IMR-90 (cell line): Measurements from ENCODE around the gene ADAMTS12. TPM values are rescaled to one million over a fixed set of nuclear protein-coding genes. Genes with fewer than 3 reads are reported as not detected.

ENCODE experiments used
- ATAC-seq: fragments of 200-7000 bp; cut with Tn5 transposase; 2 replicates; pipeline ENCODE4 v1.9.1; 2020; ENCODE audit warnings: low read depth, mild to moderate bottlenecking, moderate library complexity
- BruUV-seq: library from RNA; stranded (reverse); fragments of 400-500 nt; replicated peaks from 2 replicates; lab custom pipeline; 2021; lab: Mats Ljungman, UMichigan
- CTCF ChIA-PET: fragments of 300-600 bp; formaldehyde crosslinking; extraction: SDS; loops from one replicate; lab custom pipeline; 2021; ENCODE audit warnings: antibody characterized with exemption; lab: Yijun Ruan, JAX
- POLR2A ChIA-PET: fragments of 300-600 bp; sonication (Branson Sonifier 250); formaldehyde crosslinking; loops from one replicate; lab custom pipeline; 2022; ENCODE audit warnings: antibody characterized with exemption; ENCODE audit not compliant: unreplicated experiment; lab: Charles Lee
- DNase-seq: peaks from one replicate; pipeline ENCODE4 v3.0.0; 2013
- H2AFZ ChIP-seq: replicated peaks from 2 replicates; pipeline ENCODE3; 2013; ENCODE audit warnings: low read length, mild to moderate bottlenecking; ENCODE audit not compliant: poor library complexity
- H2AK5ac ChIP-seq: 2 replicates; pipeline ENCODE4 v1.6.1; 2013; ENCODE audit warnings: low read depth, low read length, inconsistent platforms
- H2AK9ac ChIP-seq: replicated peaks from 2 replicates; pipeline ENCODE3; 2013; ENCODE audit warnings: mild to moderate bottlenecking, low read depth, low read length, moderate library complexity; ENCODE audit not compliant: poor library complexity
- H2BK120ac ChIP-seq: 2 replicates; pipeline ENCODE4 v1.6.1; 2013; ENCODE audit warnings: low read depth, low read length, inconsistent platforms
- H2BK15ac ChIP-seq: 3 replicates; pipeline ENCODE4 v1.6.1; 2013; ENCODE audit warnings: low read depth, low read length, inconsistent platforms
- H2BK20ac ChIP-seq: 2 replicates; pipeline ENCODE4 v1.6.1; 2013; ENCODE audit warnings: low read depth, mild to moderate bottlenecking, inconsistent platforms, low read length, moderate library complexity
- H2BK5ac ChIP-seq: 2 replicates; pipeline ENCODE4 v1.6.1; 2013; ENCODE audit warnings: mild to moderate bottlenecking, low read depth, low read length, inconsistent platforms; ENCODE audit not compliant: poor library complexity, severe bottlenecking
- H3K14ac ChIP-seq: replicated peaks from 2 replicates; pipeline ENCODE4 v1.6.1; 2013; ENCODE audit warnings: low read depth, low read length, inconsistent platforms
- H3K18ac ChIP-seq: 2 replicates; pipeline ENCODE4 v1.6.1; 2013; ENCODE audit warnings: low read depth, low read length, control low read depth
- H3K23ac ChIP-seq: 2 replicates; pipeline ENCODE4 v1.6.1; 2013; ENCODE audit warnings: low read depth, low read length, inconsistent platforms
- H3K27ac ChIP-seq: 2 replicates; pipeline ENCODE4 v1.5.1; 2013; ENCODE audit warnings: mild to moderate bottlenecking, control low read depth, low read length; ENCODE audit not compliant: insufficient read depth
- H3K27me3 ChIP-seq: 2 replicates; pipeline ENCODE4 v1.6.1; 2013; ENCODE audit warnings: low read length; ENCODE audit not compliant: control insufficient read depth, insufficient read depth
- H3K36me3 ChIP-seq: 2 replicates; pipeline ENCODE4 v1.6.1; 2013; ENCODE audit warnings: low read length, mixed read lengths; ENCODE audit not compliant: control insufficient read depth, insufficient read depth
- H3K4ac ChIP-seq: 2 replicates; pipeline ENCODE4 v1.6.1; 2013; ENCODE audit warnings: low read depth, low read length, inconsistent platforms
- H3K4me1 ChIP-seq: 2 replicates; pipeline ENCODE4 v1.6.1; 2013; ENCODE audit warnings: low read length, mixed read lengths; ENCODE audit not compliant: control insufficient read depth, insufficient read depth
- H3K4me2 ChIP-seq: 2 replicates; pipeline ENCODE4 v1.6.1; 2013; ENCODE audit warnings: low read depth, mild to moderate bottlenecking, control low read depth, low read length, moderate library complexity
- H3K4me3 ChIP-seq: 2 replicates; pipeline ENCODE4 v1.5.1; 2013; ENCODE audit warnings: low read depth, mild to moderate bottlenecking, control low read depth, low read length, moderate library complexity; ENCODE audit not compliant: insufficient read depth
- H3K56ac ChIP-seq: 2 replicates; pipeline ENCODE4 v1.6.1; 2013; ENCODE audit warnings: low read length, inconsistent platforms; ENCODE audit not compliant: insufficient read depth; ENCODE audit errors: extremely low read depth
- H3K79me1 ChIP-seq, 2 experiments: 2 replicates each; pipeline ENCODE4 v1.6.1; 2013; ENCODE audit warnings: low read length in 2 of 2, inconsistent platforms in 1 of 2, low read depth in 1 of 2
- H3K9ac ChIP-seq: 2 replicates; pipeline ENCODE4 v1.6.1; 2013; ENCODE audit warnings: low read depth, low read length, control low read depth
- H3K9me1 ChIP-seq: 2 replicates; pipeline ENCODE4 v1.6.1; 2013; ENCODE audit warnings: low read length, inconsistent platforms; ENCODE audit not compliant: insufficient read depth
- H3K9me3 ChIP-seq: 2 replicates; pipeline ENCODE4 v1.6.1; 2013; ENCODE audit warnings: low read length; ENCODE audit not compliant: control insufficient read depth, insufficient read depth
- H4K20me1 ChIP-seq: 2 replicates; pipeline ENCODE4 v1.6.1; 2013; ENCODE audit warnings: low read length, inconsistent platforms; ENCODE audit not compliant: insufficient read depth
- H4K5ac ChIP-seq: 2 replicates; pipeline ENCODE4 v1.6.1; 2013; ENCODE audit warnings: mild to moderate bottlenecking, low read depth, low read length, control low read depth
- H4K8ac ChIP-seq, 2 experiments: 2 replicates each; pipeline ENCODE4 v1.6.1; 2013; ENCODE audit warnings: low read depth in 2 of 2, low read length in 2 of 2, control low read depth in 1 of 2, inconsistent platforms in 1 of 2
- H4K91ac ChIP-seq: 2 replicates; pipeline ENCODE4 v1.6.1; 2013; ENCODE audit warnings: low read depth, low read length, inconsistent platforms; ENCODE audit not compliant: insufficient read depth
- BHLHE40 ChIP-seq: fragments of 150-350 bp; IDR thresholded peaks from 2 replicates; pipeline ENCODE4 v1.6.1; 2016; ENCODE audit warnings: mild to moderate bottlenecking, low read depth, low read length
- CEBPB ChIP-seq: IDR thresholded peaks from 2 replicates; pipeline ENCODE4 v1.6.1; 2012; ENCODE audit warnings: low read depth, low read length, improper control_type of control experiment
- FOS ChIP-seq: fragments of 150-350 bp; IDR thresholded peaks from 2 replicates; pipeline ENCODE4 v1.6.1; 2016; ENCODE audit warnings: low read depth, low read length
- MAZ ChIP-seq: IDR thresholded peaks from 2 replicates; pipeline ENCODE4 v1.6.1; 2012; ENCODE audit warnings: low read depth, mild to moderate bottlenecking, low read length, improper control_type of control experiment, moderate library complexity, borderline replicate concordance
- MXI1 ChIP-seq: IDR thresholded peaks from 2 replicates; pipeline ENCODE4 v1.6.1; 2012; ENCODE audit warnings: low read depth, mild to moderate bottlenecking, low read length, moderate library complexity, borderline replicate concordance
- NFE2L2 ChIP-seq: fragments of 150-350 bp; IDR thresholded peaks from 2 replicates; pipeline ENCODE4 v1.6.1; 2016; ENCODE audit warnings: low read depth, mild to moderate bottlenecking, low read length
- POLR2A ChIP-seq: IDR thresholded peaks from 2 replicates; pipeline ENCODE4 v1.6.1; 2012; ENCODE audit warnings: mild to moderate bottlenecking, low read depth, low read length
- RAD21 ChIP-seq: IDR thresholded peaks from 2 replicates; pipeline ENCODE4 v1.6.1; 2012; ENCODE audit warnings: low read length, improper control_type of control experiment
- RCOR1 ChIP-seq: IDR thresholded peaks from 2 replicates; pipeline ENCODE4 v1.6.1; 2012; ENCODE audit warnings: mild to moderate bottlenecking, low read length, improper control_type of control experiment; ENCODE audit not compliant: insufficient replicate concordance
- RFX5 ChIP-seq: IDR thresholded peaks from 2 replicates; pipeline ENCODE4 v1.8.0; 2012; ENCODE audit warnings: low read depth, mild to moderate bottlenecking, low read length, moderate library complexity
- SMC3 ChIP-seq: fragments of 150-350 bp; IDR thresholded peaks from 2 replicates; pipeline ENCODE4 v1.6.1; 2016; ENCODE audit warnings: low read depth, mild to moderate bottlenecking, antibody characterized with exemption, low read length, moderate library complexity
- WGBS, 2 experiments: methylation state at CpG; one replicate each; pipeline versions ENCODE4 v1.1.5 to v1.1.7; 2013; ENCODE audit warnings: missing lambda C conversion rate in 2 of 2; ENCODE audit not compliant: insufficient read length in 1 of 2; ENCODE audit errors: extremely low coverage in 2 of 2; 5-methylcytosine and 5-hydroxymethylcytosine counted together
- dilution Hi-C: fragments of 300-500 bp; cut with HindIII; formaldehyde crosslinking; loops from one replicate; pipeline ENCODE4 v1.14.3; 2018; ENCODE audit warnings: low sequenced_read_pairs; ENCODE audit not compliant: unreplicated experiment
- in situ Hi-C: fragments of 300-500 bp; cut with MboI; formaldehyde crosslinking; loops from 3 replicates; pipeline ENCODE4 v1.14.3; 2019; ENCODE audit warnings: low sequenced_read_pairs, inconsistent platforms, mixed read lengths
- intact Hi-C: fragments of 100-400 bp; cut with micrococcal nuclease; formaldehyde crosslinking; loops from 2 replicates; pipeline ENCODE4 v1.10.0; 2022
- polyA plus RNA-seq, 3 experiments: library from polyadenylated mRNA; depleted of rRNA; stranded (reverse); fragments of >200 nt; gene quantifications; 2 replicates each; pipeline ENCODE4 v1.2.3, GENCODE V29; 2012; ENCODE audit warnings: low replicate concordance in 1 of 3
- total RNA-seq: library from RNA; depleted of rRNA; stranded (reverse); fragments of >200 nt; gene quantifications from 2 replicates; pipeline ENCODE4 v1.2.3, GENCODE V29; 2012
- TF ChIP-seq, protein P1 (sequence below): conservative IDR thresholded peaks from 2 replicates; pipeline ENCODE4 v1.5.1; 2012; ENCODE audit warnings: mild to moderate bottlenecking, low read depth, low read length, improper control_type of control experiment
- TF ChIP-seq, protein P2 (sequence below): fragments of 150-350 bp; IDR thresholded peaks from 2 replicates; pipeline ENCODE4 v1.6.1; 2016; ENCODE audit warnings: low read depth, mild to moderate bottlenecking, low read length, moderate library complexity, borderline replicate concordance

The ADAMTS12 gene
- total and polyA plus RNA-seq, 2 of the 4 experiments (the other 2 are of a cell fraction): 27.3 to 51.3 TPM

DNA sequence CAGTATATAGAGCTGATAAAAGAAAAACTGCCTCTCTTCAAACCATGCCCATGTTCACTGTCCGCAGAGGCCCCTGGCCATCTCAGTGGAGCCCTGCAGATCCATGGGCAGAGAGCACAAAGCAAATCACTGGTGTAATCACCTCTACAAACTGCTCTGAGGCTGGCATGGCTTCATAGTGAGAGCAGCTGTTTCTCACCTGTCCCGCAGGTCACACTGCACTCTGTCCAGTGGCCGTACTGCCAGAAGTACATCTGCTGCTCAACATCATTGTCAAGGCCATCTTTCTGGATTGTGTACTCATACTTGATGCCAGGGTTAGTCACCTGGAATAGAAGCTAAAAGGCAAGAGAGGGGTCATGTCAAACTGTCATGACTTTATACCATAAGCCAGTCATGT lies 277.8 kb downstream of the ADAMTS12 start:
- H4K91ac ChIP-seq: no peak overlapping the region
- H2BK20ac ChIP-seq: no peak overlapping the region
- no peak overlapping the region for H2AFZ ChIP-seq
- H3K9ac ChIP-seq: no peak overlapping the region
- ChIA-PET CTCF (interaction anchor here (0.5 kb wide), 1 partner anchor 734 kb away, joined by 3 read pairs; no protein-coding TSS in a partner anchor), POLR2A (no interaction called here)
- H3K4me1 ChIP-seq: peaks cover 8% of the 10 kb centered on the region
- H3K23ac ChIP-seq: no peak overlapping the region
- no peak overlapping the region for H3K4me2 ChIP-seq
- no peak for DNase-seq
- H3K27ac ChIP-seq: no peak overlapping the region
- peaks cover 5% of the 10 kb centered on the region; the same call in 1 of the 2 replicates for H4K20me1 ChIP-seq
- no peak overlapping the region for H4K5ac ChIP-seq
- WGBS, 2 experiments: no CpG with 5 or more reads among the region's 3 CpGs
- no peak overlapping the region for H4K8ac ChIP-seq
- intact Hi-C loops (loop anchor here (10.0 kb wide), 1 partner anchor 321 kb away; the partner anchor contains the start of gene RXFP3), dilution Hi-C loops (no loop called here), in situ Hi-C loops (no loop called here)
- no peaks in the 10 kb centered on the region for H3K9me3 ChIP-seq
- H3K79me1 ChIP-seq: no peaks in the 10 kb centered on the region
- no peak overlapping the region for H3K56ac ChIP-seq
- H3K4ac ChIP-seq: no peak overlapping the region
- no TSS peak for BruUV-seq
- H3K14ac ChIP-seq: no peak overlapping the region
- H3K36me3 ChIP-seq: peaks cover 5% of the 10 kb centered on the region; the same call in 1 of the 2 replicates
- H2AK5ac ChIP-seq: no peak overlapping the region
- no peak overlapping the region for H2BK120ac ChIP-seq
- no peak overlapping the region for H3K4me3 ChIP-seq
- no peaks in the 10 kb centered on the region for H3K27me3 ChIP-seq
- H3K18ac ChIP-seq: no peak overlapping the region
- no peak overlapping the region for H2AK9ac ChIP-seq
- no peak for ATAC-seq
- H2BK15ac ChIP-seq: no peak overlapping the region
- H3K9me1 ChIP-seq: peaks cover 5% of the 10 kb centered on the region; the same call in 1 of the 2 replicates
- TF ChIP-seq MXI1 (no peak), FOS (no peak), RCOR1 (no peak), MAZ (no peak), CEBPB (no peak), POLR2A (no peak), RFX5 (no peak), NFE2L2 (no peak), SMC3 (no peak), RAD21 (no peak), BHLHE40 (no peak)
- TF ChIP-seq, protein P1, sequence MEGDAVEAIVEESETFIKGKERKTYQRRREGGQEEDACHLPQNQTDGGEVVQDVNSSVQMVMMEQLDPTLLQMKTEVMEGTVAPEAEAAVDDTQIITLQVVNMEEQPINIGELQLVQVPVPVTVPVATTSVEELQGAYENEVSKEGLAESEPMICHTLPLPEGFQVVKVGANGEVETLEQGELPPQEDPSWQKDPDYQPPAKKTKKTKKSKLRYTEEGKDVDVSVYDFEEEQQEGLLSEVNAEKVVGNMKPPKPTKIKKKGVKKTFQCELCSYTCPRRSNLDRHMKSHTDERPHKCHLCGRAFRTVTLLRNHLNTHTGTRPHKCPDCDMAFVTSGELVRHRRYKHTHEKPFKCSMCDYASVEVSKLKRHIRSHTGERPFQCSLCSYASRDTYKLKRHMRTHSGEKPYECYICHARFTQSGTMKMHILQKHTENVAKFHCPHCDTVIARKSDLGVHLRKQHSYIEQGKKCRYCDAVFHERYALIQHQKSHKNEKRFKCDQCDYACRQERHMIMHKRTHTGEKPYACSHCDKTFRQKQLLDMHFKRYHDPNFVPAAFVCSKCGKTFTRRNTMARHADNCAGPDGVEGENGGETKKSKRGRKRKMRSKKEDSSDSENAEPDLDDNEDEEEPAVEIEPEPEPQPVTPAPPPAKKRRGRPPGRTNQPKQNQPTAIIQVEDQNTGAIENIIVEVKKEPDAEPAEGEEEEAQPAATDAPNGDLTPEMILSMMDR: no peak
- TF ChIP-seq, protein P2, sequence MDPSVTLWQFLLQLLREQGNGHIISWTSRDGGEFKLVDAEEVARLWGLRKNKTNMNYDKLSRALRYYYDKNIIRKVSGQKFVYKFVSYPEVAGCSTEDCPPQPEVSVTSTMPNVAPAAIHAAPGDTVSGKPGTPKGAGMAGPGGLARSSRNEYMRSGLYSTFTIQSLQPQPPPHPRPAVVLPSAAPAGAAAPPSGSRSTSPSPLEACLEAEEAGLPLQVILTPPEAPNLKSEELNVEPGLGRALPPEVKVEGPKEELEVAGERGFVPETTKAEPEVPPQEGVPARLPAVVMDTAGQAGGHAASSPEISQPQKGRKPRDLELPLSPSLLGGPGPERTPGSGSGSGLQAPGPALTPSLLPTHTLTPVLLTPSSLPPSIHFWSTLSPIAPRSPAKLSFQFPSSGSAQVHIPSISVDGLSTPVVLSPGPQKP: no peak
- no peak overlapping the region for H2BK5ac ChIP-seq
